HG03457 (cell line): Measurements from ENCODE around the gene EVX2.

Source experiments
- ATAC-seq: cut with Tn5 transposase; IDR thresholded peaks from one replicate; pipeline ENCODE4 v1.9.1; 2021; ENCODE audit warnings: moderate number of reproducible peaks; ENCODE audit not compliant: unreplicated experiment

Gene EVX2

GRCh38 chr2:176122052-176122682 lies 38.4 kb upstream of the EVX2 start:
- ATAC-seq, result no peak

GRCh38 chr2:176121190-176122051 lies 37.7 kb upstream of the EVX2 start:
- ATAC-seq, result no peak

GRCh38 chr2:176120364-176121189 lies 36.8 kb upstream of the EVX2 start:
- ATAC-seq, result no peak

- ATAC-seq, result no peak
Measured at GRCh38 chr2:176118601-176119339, 35.0 kb upstream of the EVX2 start.

- ATAC-seq, result no peak
Measured at GRCh38 chr2:176117823-176118371, 34.1 kb upstream of the EVX2 start.

- no peak for ATAC-seq
Measured at GRCh38 chr2:176117162-176117822, 33.5 kb upstream of the EVX2 start.

- no peak for ATAC-seq
Measured at GRCh38 chr2:176115883-176116813, 32.4 kb upstream of the EVX2 start, which contains the start of gene HOXD10. Gene HOXD10 (plus strand): TSS chr2:176116778. CDS start chr2:176116834, 56 bp downstream.

- ATAC-seq, result no peak
Measured at GRCh38 chr2:176114930-176115625, 31.3 kb upstream of the EVX2 start.

- ATAC-seq, result no peak
Measured at GRCh38 chr2:176114120-176114929, 30.6 kb upstream of the EVX2 start.

GRCh38 chr2:176112375-176113302 lies 28.9 kb upstream of the EVX2 start:
- no peak for ATAC-seq

GRCh38 chr2:176111846-176112374 lies 28.1 kb upstream of the EVX2 start:
- ATAC-seq, result no peak

GRCh38 chr2:176111309-176111663 lies 27.5 kb upstream of the EVX2 start:
- ATAC-seq, result no peak

GRCh38 chr2:176110415-176111308 lies 26.9 kb upstream of the EVX2 start:
- no peak for ATAC-seq

- no peak for ATAC-seq
Measured at GRCh38 chr2:176109946-176110345, 26.2 kb upstream of the EVX2 start.
